PFSK-1 (cell line): ENCODE results near the gene ESPN.

Experiments
- FOXP2 ChIP-seq: optimal IDR thresholded peaks from 2 replicates; pipeline ENCODE3; 2011; ENCODE audit warnings: borderline replicate concordance, control low read depth, inconsistent platforms; ENCODE audit not compliant: insufficient read depth; ENCODE audit errors: extremely low read length, extremely low read depth
- POLR2AphosphoS5 ChIP-seq: IDR thresholded peaks from 2 replicates; pipeline ENCODE4 v1.6.1; 2012; ENCODE audit warnings: low read depth, mild to moderate bottlenecking, control low read depth, low read length, moderate library complexity
- REST ChIP-seq, 2 experiments: IDR thresholded peaks; 2 replicates each; pipeline versions ENCODE4 v1.6.1 to v1.8.0; 2011 to 2012; ENCODE audit warnings: low read depth in 2 of 2, low read length in 2 of 2, control low read depth in 1 of 2, inconsistent platforms in 1 of 2, mild to moderate bottlenecking in 1 of 2, moderate library complexity in 1 of 2; ENCODE audit not compliant: insufficient read depth in 1 of 2
- SIN3A ChIP-seq: IDR thresholded peaks from 2 replicates; pipeline ENCODE4 v1.6.1; 2012; ENCODE audit warnings: mild to moderate bottlenecking, low read length, moderate library complexity, borderline replicate concordance; ENCODE audit not compliant: insufficient read depth
- TAF1 ChIP-seq: IDR thresholded peaks from 2 replicates; pipeline ENCODE4 v1.6.1; 2012; ENCODE audit warnings: low read length, control low read depth, borderline replicate concordance; ENCODE audit not compliant: insufficient read depth

ESPN gene

GRCh38 chr1:6425658-6426057 is 1.1 kb downstream of the ESPN start:
- TF ChIP-seq SIN3A (no peak), TAF1 (no peak), FOXP2 (no peak), POLR2AphosphoS5 (no peak), REST (IDR thresholded peaks at IDR 0.05; ENCODE audit: insufficient read depth in 1 of 2, low read depth in 2 of 2, low read length in 2 of 2) (no peak)

GRCh38 chr1:6426277-6426971 is 1.8 kb downstream of the ESPN start:
- TF ChIP-seq POLR2AphosphoS5: no peak

- TF ChIP-seq POLR2AphosphoS5: no peak
- no peak for TF ChIP-seq REST (IDR thresholded peaks at IDR 0.05; ENCODE audit: insufficient read depth in 1 of 2, low read depth in 2 of 2, low read length in 2 of 2)
- no peak for TF ChIP-seq FOXP2
- TF ChIP-seq TAF1: no peak
- TF ChIP-seq SIN3A: no peak
These were observed 2.4 kb downstream of the ESPN start for GRCh38 chr1:6426972-6427350.

GRCh38 chr1:6427441-6428390 is 3.1 kb downstream of the ESPN start:
- no peak for TF ChIP-seq FOXP2
- no peak for TF ChIP-seq REST (IDR thresholded peaks at IDR 0.05; ENCODE audit: insufficient read depth in 1 of 2, low read depth in 2 of 2, low read length in 2 of 2)
- TF ChIP-seq TAF1: no peak

- TF ChIP-seq TAF1: no peak
- no peak for TF ChIP-seq POLR2AphosphoS5
- TF ChIP-seq REST (IDR thresholded peaks at IDR 0.05; ENCODE audit: insufficient read depth in 1 of 2, low read depth in 2 of 2, low read length in 2 of 2): no peak
- no peak for TF ChIP-seq SIN3A
- no peak for TF ChIP-seq FOXP2
These were observed 9.6 kb downstream of the ESPN start for GRCh38 chr1:6434186-6434585.
